ENCODE data around the gene ARHGAP26.

ARHGAP26 gene

GRCh38 chr5:142784401-142784955 is 14.3 kb downstream of the ARHGAP26 start:
- ATAC-seq (replicated peaks), result no peak

GRCh38 chr5:142785206-142785605 is 15.0 kb downstream of the ARHGAP26 start:
- ATAC-seq (replicated peaks) (no peak), DNase-seq (no peak)
- peaks cover 19 to 36% of the 10 kb centered on the region in 2 donors for H3K4me1 Mint-ChIP-seq
- no peak overlapping the region for H3K27ac Mint-ChIP-seq
- no peak overlapping the region for H3K4me3 Mint-ChIP-seq
- peaks cover 0 to 5% of the 10 kb centered on the region in 2 donors for H3K36me3 Mint-ChIP-seq
- peaks cover 0 to 2% of the 10 kb centered on the region in 2 donors for H3K9me3 Mint-ChIP-seq
- H3K27me3 Mint-ChIP-seq, result no peaks in the 10 kb centered on the region

More at GRCh38 chr5:142784401-142784955, 14.3 kb downstream of the ARHGAP26 start:
- peaks cover 0 to 2% of the 10 kb centered on the region in 2 donors for H3K9me3 Mint-ChIP-seq
- no peak overlapping the region for H3K4me3 Mint-ChIP-seq
- H3K36me3 Mint-ChIP-seq, result peaks cover 0 to 5% of the 10 kb centered on the region in 2 donors
- H3K27ac Mint-ChIP-seq, result no peak overlapping the region
- peaks cover 17 to 36% of the 10 kb centered on the region in 2 donors for H3K4me1 Mint-ChIP-seq
- no peak for DNase-seq
- H3K27me3 Mint-ChIP-seq, result no peaks in the 10 kb centered on the region

- H3K27me3 Mint-ChIP-seq, result no peaks in the 10 kb centered on the region
- no peak overlapping the region for H3K27ac Mint-ChIP-seq
- DNase-seq (no peak), ATAC-seq (replicated peaks) (no peak)
- H3K36me3 Mint-ChIP-seq, result peaks cover 0 to 5% of the 10 kb centered on the region in 2 donors
- peaks cover 0 to 2% of the 10 kb centered on the region in 2 donors for H3K9me3 Mint-ChIP-seq
- no peak overlapping the region for H3K4me3 Mint-ChIP-seq
- H3K4me1 Mint-ChIP-seq, result peaks cover 22 to 37% of the 10 kb centered on the region in 2 donors
Observed at GRCh38 chr5:142789206-142789605, 19.0 kb downstream of the ARHGAP26 start.

- Mint-ChIP-seq H3K4me1 (peaks cover 33 to 54% of the 10 kb centered on the region in 2 donors), H3K36me3 (no peaks in the 10 kb centered on the region), H3K9me3 (no peaks in the 10 kb centered on the region), H3K27ac (no peak overlapping the region), H3K4me3 (no peak overlapping the region), H3K27me3 (no peaks in the 10 kb centered on the region)
- ATAC-seq (replicated peaks) (no peak), DNase-seq (no peak)
Observed at GRCh38 chr5:142792012-142792864, 22.1 kb downstream of the ARHGAP26 start.

- no peak overlapping the region for H3K4me3 Mint-ChIP-seq
- DNase-seq (no peak), ATAC-seq (replicated peaks) (peak; percentile 60 to 63)
- H3K36me3 Mint-ChIP-seq, result no peaks in the 10 kb centered on the region
- no peaks in the 10 kb centered on the region for H3K27me3 Mint-ChIP-seq
- peaks cover 38 to 59% of the 10 kb centered on the region in 2 donors for H3K4me1 Mint-ChIP-seq
- no peaks in the 10 kb centered on the region for H3K9me3 Mint-ChIP-seq
- no peak overlapping the region for H3K27ac Mint-ChIP-seq
Observed at GRCh38 chr5:142792865-142793232, 22.7 kb downstream of the ARHGAP26 start.

GRCh38 chr5:142794537-142794936 is 24.4 kb downstream of the ARHGAP26 start:
- Mint-ChIP-seq H3K36me3 (no peaks in the 10 kb centered on the region), H3K4me1 (peaks cover 49 to 76% of the 10 kb centered on the region in 2 donors), H3K27ac (peak overlapping the region; percentile 9), H3K9me3 (no peaks in the 10 kb centered on the region), H3K4me3 (no peak overlapping the region), H3K27me3 (no peaks in the 10 kb centered on the region)
- DNase-seq (no peak), ATAC-seq (replicated peaks) (peak in 1 of 2 donors; percentile 25)

- Mint-ChIP-seq H3K9me3 (no peaks in the 10 kb centered on the region), H3K27ac (no peak overlapping the region), H3K4me1 (peaks cover 50 to 83% of the 10 kb centered on the region in 2 donors), H3K4me3 (no peak overlapping the region), H3K36me3 (no peaks in the 10 kb centered on the region), H3K27me3 (no peaks in the 10 kb centered on the region)
- DNase-seq (peak; percentile 32), ATAC-seq (replicated peaks) (peak; percentile 78)
Observed at GRCh38 chr5:142795251-142795650, 25.1 kb downstream of the ARHGAP26 start.

GRCh38 chr5:142796492-142797109 is 26.4 kb downstream of the ARHGAP26 start:
- no peak overlapping the region for H3K4me3 Mint-ChIP-seq
- no peak for ATAC-seq (replicated peaks)

GRCh38 chr5:142797420-142797819 is 27.2 kb downstream of the ARHGAP26 start:
- H3K27me3 Mint-ChIP-seq, result no peaks in the 10 kb centered on the region
- H3K4me1 Mint-ChIP-seq, result peaks cover 58 to 85% of the 10 kb centered on the region in 2 donors
- H3K27ac Mint-ChIP-seq, result no peak overlapping the region

More at GRCh38 chr5:142796492-142797109, 26.4 kb downstream of the ARHGAP26 start:
- H3K27ac Mint-ChIP-seq, result no peak overlapping the region
- H3K4me1 Mint-ChIP-seq, result peaks cover 56 to 86% of the 10 kb centered on the region in 2 donors
- H3K9me3 Mint-ChIP-seq, result no peaks in the 10 kb centered on the region
- H3K36me3 Mint-ChIP-seq, result no peaks in the 10 kb centered on the region
- no peaks in the 10 kb centered on the region for H3K27me3 Mint-ChIP-seq
- no peak for DNase-seq

GRCh38 chr5:142798099-142798770 is 28.1 kb downstream of the ARHGAP26 start:
- H3K4me3 Mint-ChIP-seq, result peak overlapping the region in 1 of 2 donors; percentile 3
- peak overlapping the region; percentile 65 for H3K27ac Mint-ChIP-seq
- DNase-seq, result no peak
- ATAC-seq (replicated peaks), result peak; percentile 61 to 64
- no peaks in the 10 kb centered on the region for H3K36me3 Mint-ChIP-seq
- H3K4me1 Mint-ChIP-seq, result peaks cover 55 to 77% of the 10 kb centered on the region in 2 donors
- no peaks in the 10 kb centered on the region for H3K27me3 Mint-ChIP-seq
- H3K9me3 Mint-ChIP-seq, result no peaks in the 10 kb centered on the region

More at GRCh38 chr5:142797420-142797819, 27.2 kb downstream of the ARHGAP26 start:
- H3K9me3 Mint-ChIP-seq, result no peaks in the 10 kb centered on the region
- DNase-seq (no peak), ATAC-seq (replicated peaks) (no peak)
- no peaks in the 10 kb centered on the region for H3K36me3 Mint-ChIP-seq
- no peak overlapping the region for H3K4me3 Mint-ChIP-seq

GRCh38 chr5:142800776-142801494 is 30.8 kb downstream of the ARHGAP26 start:
- peaks cover 0 to 1% of the 10 kb centered on the region in 2 donors for H3K36me3 Mint-ChIP-seq
- H3K4me3 Mint-ChIP-seq, result peak overlapping the region; percentile 34 to 43
- peak; percentile 28 for DNase-seq
- no peaks in the 10 kb centered on the region for H3K27me3 Mint-ChIP-seq
- H3K9me3 Mint-ChIP-seq, result no peaks in the 10 kb centered on the region
- peak overlapping the region; percentile 48 for H3K27ac Mint-ChIP-seq
- H3K4me1 Mint-ChIP-seq, result peaks cover 37 to 54% of the 10 kb centered on the region in 2 donors
- ATAC-seq (replicated peaks), result peak; percentile 85 to 88

- peaks cover 0 to 1% of the 10 kb centered on the region in 2 donors for H3K36me3 Mint-ChIP-seq
- peaks cover 36 to 49% of the 10 kb centered on the region in 2 donors for H3K4me1 Mint-ChIP-seq
- DNase-seq (no peak), ATAC-seq (replicated peaks) (no peak)
- H3K27me3 Mint-ChIP-seq, result no peaks in the 10 kb centered on the region
- peak overlapping the region; percentile 6 for H3K27ac Mint-ChIP-seq
- H3K9me3 Mint-ChIP-seq, result no peaks in the 10 kb centered on the region
- H3K4me3 Mint-ChIP-seq, result no peak overlapping the region
Observed at GRCh38 chr5:142801495-142801871, 31.3 kb downstream of the ARHGAP26 start.

GRCh38 chr5:142803428-142804125 is 33.4 kb downstream of the ARHGAP26 start:
- no peak overlapping the region for H3K27ac Mint-ChIP-seq
- DNase-seq, result no peak
- H3K9me3 Mint-ChIP-seq, result no peaks in the 10 kb centered on the region

More at GRCh38 chr5:142803428-142804125, 33.4 kb downstream of the ARHGAP26 start:
- H3K4me1 Mint-ChIP-seq, result peaks cover 31 to 47% of the 10 kb centered on the region in 2 donors
- peaks cover 0 to 1% of the 10 kb centered on the region in 2 donors for H3K36me3 Mint-ChIP-seq
- no peak for ATAC-seq (replicated peaks)
- no peak overlapping the region for H3K4me3 Mint-ChIP-seq
- H3K27me3 Mint-ChIP-seq, result no peaks in the 10 kb centered on the region

Measured in stimulated activated naive B cell treated with anti-CD40 and anti-IgM and Interleukin-4, amounts not matched to agents 10 μg/mL and 1 μg/mL and 100 μg/mL, for 72 hours (primary cell).